OCI-LY1 (cell line): ENCODE results near the gene ELAVL1.

Experiments
- CTCF ChIP-seq: fragments of 200-600 bp; sonication (generic), shearing (Covaris generic); IDR thresholded peaks from 2 replicates; pipeline ENCODE4 v1.5.1; 2017; ENCODE audit warnings: mild to moderate bottlenecking, antibody characterized with exemption, low read length, moderate library complexity, mixed read lengths
- EZH2 ChIP-seq: fragments of 200-600 bp; sonication (generic), shearing (Covaris generic); IDR thresholded peaks from 2 replicates; pipeline ENCODE4 v1.8.0; 2017; ENCODE audit warnings: borderline replicate concordance, mixed run types, mild to moderate bottlenecking, antibody characterized with exemption, low read length, moderate library complexity, mixed read lengths

- TF ChIP-seq CTCF, result no peak
- no peak for TF ChIP-seq EZH2
Measured at GRCh38 chr19:7932276-7932929, 73.0 kb downstream of the ELAVL1 start.
